MM.1S (cell line): ENCODE measurements around the gene ANO3.

ENCODE experiments used
- DNase-seq: peaks from one replicate; pipeline ENCODE4 v3.0.0-alpha.2; 2015
- H2AFZ ChIP-seq: fragments of 300-600 bp; sonication (generic); 2 replicates; pipeline ENCODE4 v1.6.0; 2016; ENCODE audit warnings: antibody characterized with exemption, low read length
- H3F3A ChIP-seq: fragments of 300-600 bp; sonication (generic); 2 replicates; pipeline ENCODE4 v1.6.1; 2016; ENCODE audit warnings: mild to moderate bottlenecking, antibody characterized with exemption, low read length, moderate library complexity, mixed read lengths; ENCODE audit not compliant: insufficient read depth
- H3K27ac ChIP-seq: fragments of 300-600 bp; sonication (generic); 2 replicates; pipeline ENCODE4 v1.5.1; 2016; ENCODE audit warnings: mild to moderate bottlenecking, low read length
- H3K27me3 ChIP-seq: fragments of 300-600 bp; sonication (generic); replicated peaks from 2 replicates; pipeline ENCODE4 v1.6.0; 2016; ENCODE audit warnings: low read length; ENCODE audit not compliant: insufficient read depth
- H3K36me3 ChIP-seq: fragments of 300-600 bp; sonication (generic); replicated peaks from 2 replicates; pipeline ENCODE4 v1.6.1; 2016; ENCODE audit warnings: mild to moderate bottlenecking, low read length, mixed read lengths; ENCODE audit not compliant: insufficient read depth
- H3K4me1 ChIP-seq: fragments of 300-600 bp; sonication (generic); 2 replicates; pipeline ENCODE4 v1.6.1; 2016; ENCODE audit warnings: low read length, mixed read lengths
- H3K4me2 ChIP-seq: fragments of 300-600 bp; sonication (generic); 2 replicates; pipeline ENCODE4 v1.6.0; 2016; ENCODE audit warnings: low read depth, low read length
- H3K4me3 ChIP-seq: fragments of 300-600 bp; sonication (generic); 2 replicates; pipeline ENCODE4 v1.5.1; 2016; ENCODE audit warnings: low read length, mixed read lengths
- H3K79me2 ChIP-seq: fragments of 300-600 bp; sonication (generic); 2 replicates; pipeline ENCODE4 v1.6.1; 2016; ENCODE audit warnings: mixed run types, low read length, mixed read lengths
- H3K9ac ChIP-seq: fragments of 300-600 bp; sonication (generic); 2 replicates; pipeline ENCODE4 v1.6.1; 2016; ENCODE audit warnings: low read length, mixed read lengths
- H3K9me2 ChIP-seq: fragments of 300-600 bp; sonication (generic); replicated peaks from 2 replicates; pipeline ENCODE4 v1.6.1; 2016; ENCODE audit warnings: mild to moderate bottlenecking, low read length, mixed read lengths; ENCODE audit not compliant: insufficient read depth
- H3K9me3 ChIP-seq: fragments of 300-600 bp; sonication (generic); replicated peaks from 2 replicates; pipeline ENCODE4 v1.6.1; 2016; ENCODE audit warnings: mild to moderate bottlenecking, low read length, mixed read lengths; ENCODE audit not compliant: insufficient read depth
- H4K20me1 ChIP-seq: fragments of 300-600 bp; sonication (generic); 2 replicates; pipeline ENCODE4 v1.6.1; 2016; ENCODE audit warnings: mild to moderate bottlenecking, low read length, moderate library complexity, mixed read lengths; ENCODE audit not compliant: insufficient read depth
- EZH2 ChIP-seq: fragments of 300-600 bp; sonication (generic); optimal IDR thresholded peaks from 2 replicates; pipeline ENCODE3; 2017; ENCODE audit warnings: low read depth, mild to moderate bottlenecking, antibody characterized with exemption, low read length, mixed read lengths
- EZH2phosphoT487 ChIP-seq: fragments of 300-600 bp; sonication (generic); IDR thresholded peaks from 2 replicates; pipeline ENCODE4 v1.6.1; 2018; ENCODE audit warnings: antibody characterized with exemption, low read length
- TF ChIP-seq, protein P1 (sequence below): fragments of 300-600 bp; sonication (generic); IDR thresholded peaks from 2 replicates; pipeline ENCODE4 v1.5.1; 2016; ENCODE audit warnings: antibody characterized with exemption, low read length, mixed read lengths

The ANO3 gene

DNA sequence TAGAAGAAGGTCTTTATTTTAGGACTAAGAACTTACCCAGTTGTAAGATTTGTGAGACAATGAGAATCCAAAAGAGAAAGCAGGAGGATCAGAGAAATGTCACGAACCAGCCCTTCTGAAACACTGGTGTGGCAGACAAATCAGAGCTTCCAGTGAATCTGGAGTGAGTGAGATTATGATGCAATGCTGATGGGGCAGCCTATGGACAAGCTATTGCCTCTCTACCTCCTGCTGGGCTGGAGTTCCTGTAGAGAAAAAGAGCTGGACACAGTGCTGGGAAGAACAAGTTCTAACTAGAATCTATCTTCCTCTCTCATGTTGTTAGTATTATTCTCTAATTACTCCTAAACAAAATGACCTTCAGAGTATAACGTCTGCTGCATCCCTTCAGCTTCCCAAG is 12.0 kb upstream of the ANO3 start:
- no peaks in the 10 kb centered on the region for H3K9me3 ChIP-seq
- TF ChIP-seq EZH2 (no peak), EZH2phosphoT487 (no peak)
- TF ChIP-seq, protein P1, sequence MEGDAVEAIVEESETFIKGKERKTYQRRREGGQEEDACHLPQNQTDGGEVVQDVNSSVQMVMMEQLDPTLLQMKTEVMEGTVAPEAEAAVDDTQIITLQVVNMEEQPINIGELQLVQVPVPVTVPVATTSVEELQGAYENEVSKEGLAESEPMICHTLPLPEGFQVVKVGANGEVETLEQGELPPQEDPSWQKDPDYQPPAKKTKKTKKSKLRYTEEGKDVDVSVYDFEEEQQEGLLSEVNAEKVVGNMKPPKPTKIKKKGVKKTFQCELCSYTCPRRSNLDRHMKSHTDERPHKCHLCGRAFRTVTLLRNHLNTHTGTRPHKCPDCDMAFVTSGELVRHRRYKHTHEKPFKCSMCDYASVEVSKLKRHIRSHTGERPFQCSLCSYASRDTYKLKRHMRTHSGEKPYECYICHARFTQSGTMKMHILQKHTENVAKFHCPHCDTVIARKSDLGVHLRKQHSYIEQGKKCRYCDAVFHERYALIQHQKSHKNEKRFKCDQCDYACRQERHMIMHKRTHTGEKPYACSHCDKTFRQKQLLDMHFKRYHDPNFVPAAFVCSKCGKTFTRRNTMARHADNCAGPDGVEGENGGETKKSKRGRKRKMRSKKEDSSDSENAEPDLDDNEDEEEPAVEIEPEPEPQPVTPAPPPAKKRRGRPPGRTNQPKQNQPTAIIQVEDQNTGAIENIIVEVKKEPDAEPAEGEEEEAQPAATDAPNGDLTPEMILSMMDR: no peak
- H4K20me1 ChIP-seq: no peaks in the 10 kb centered on the region
- no peaks in the 10 kb centered on the region for H3K79me2 ChIP-seq
- no peak overlapping the region for H2AFZ ChIP-seq
- H3K9me2 ChIP-seq: no peaks in the 10 kb centered on the region
- H3K4me1 ChIP-seq: peaks cover 18% of the 10 kb centered on the region
- no peaks in the 10 kb centered on the region for H3K36me3 ChIP-seq
- no peaks in the 10 kb centered on the region for H3F3A ChIP-seq
- H3K4me2 ChIP-seq: no peak overlapping the region
- H3K9ac ChIP-seq: no peak overlapping the region
- no peak for DNase-seq
- H3K4me3 ChIP-seq: no peak overlapping the region
- H3K27me3 ChIP-seq: no peaks in the 10 kb centered on the region
- H3K27ac ChIP-seq: no peak overlapping the region

DNA sequence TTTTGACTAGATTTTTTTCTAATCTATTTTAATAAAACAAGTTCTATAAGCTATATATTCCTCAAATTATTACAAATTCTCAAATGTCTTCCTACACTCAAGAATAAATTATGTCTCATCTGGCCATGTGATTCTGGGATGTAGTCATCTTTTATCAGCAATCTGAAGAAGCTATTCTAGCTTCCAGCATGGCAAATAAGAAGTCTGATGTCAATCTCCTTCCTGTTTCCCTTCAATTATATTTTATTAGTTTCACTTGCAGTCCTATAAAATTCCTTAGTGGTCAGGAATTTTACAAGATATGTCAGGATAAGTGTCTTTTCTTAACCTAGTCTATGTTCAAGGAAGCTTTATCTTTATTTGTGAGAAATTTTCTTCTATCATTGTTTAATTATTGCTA is 10.4 kb upstream of the ANO3 start:
- Histone ChIP-seq H3K27ac (no peak overlapping the region), H3F3A (no peaks in the 10 kb centered on the region), H3K27me3 (no peaks in the 10 kb centered on the region), H4K20me1 (no peaks in the 10 kb centered on the region), H3K9me3 (no peaks in the 10 kb centered on the region), H3K36me3 (no peaks in the 10 kb centered on the region), H3K4me2 (no peak overlapping the region), H3K79me2 (no peaks in the 10 kb centered on the region), H3K9me2 (no peaks in the 10 kb centered on the region), H3K4me3 (no peak overlapping the region), H3K9ac (no peak overlapping the region), H2AFZ (no peak overlapping the region), H3K4me1 (peaks cover 2% of the 10 kb centered on the region; the same call in 1 of the 2 replicates)
- TF ChIP-seq EZH2 (no peak), EZH2phosphoT487 (no peak)
- TF ChIP-seq, protein P1: no peak
- DNase-seq: no peak

DNA sequence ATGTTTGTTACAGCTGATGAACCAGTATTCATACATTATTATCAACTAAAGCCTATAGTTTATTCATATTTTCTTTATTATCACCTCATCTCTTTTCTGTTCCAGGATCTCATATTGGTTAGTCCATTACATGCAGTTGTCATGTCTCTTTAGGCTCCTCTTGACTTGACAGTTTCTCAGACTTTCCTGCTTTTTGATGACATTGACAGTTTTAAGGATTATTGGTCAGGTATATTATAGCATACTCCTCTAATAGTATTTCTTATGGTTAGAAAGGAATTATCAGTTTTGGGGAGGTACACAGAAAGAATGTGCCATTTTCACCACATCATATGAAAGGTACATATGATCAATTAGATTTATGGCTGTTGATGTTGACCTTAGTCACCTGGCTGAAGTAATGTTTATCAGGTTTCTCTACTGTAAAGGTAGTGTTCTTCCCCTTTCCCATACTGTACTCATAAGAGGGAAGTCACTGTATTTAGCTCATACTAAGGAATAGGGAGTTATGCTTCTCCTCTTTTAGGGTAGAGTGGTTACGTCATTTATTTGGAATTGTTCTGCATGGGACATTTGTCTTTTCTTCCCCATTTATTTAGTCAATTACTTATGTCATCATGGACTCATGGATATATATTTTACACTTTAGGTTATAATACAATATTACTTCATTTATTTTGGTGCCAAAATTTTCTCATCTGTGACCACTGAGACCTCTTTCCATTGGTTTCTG is 9.4 kb upstream of the ANO3 start:
- Histone ChIP-seq H3K36me3 (no peaks in the 10 kb centered on the region), H3K4me3 (no peak overlapping the region), H3K9ac (no peak overlapping the region), H3K4me2 (no peak overlapping the region), H3K9me2 (no peaks in the 10 kb centered on the region), H3K4me1 (no peaks in the 10 kb centered on the region), H2AFZ (no peak overlapping the region), H4K20me1 (no peaks in the 10 kb centered on the region), H3K9me3 (no peaks in the 10 kb centered on the region), H3K79me2 (no peaks in the 10 kb centered on the region), H3K27ac (no peak overlapping the region), H3F3A (no peaks in the 10 kb centered on the region), H3K27me3 (no peaks in the 10 kb centered on the region)
- TF ChIP-seq, protein P1: no peak
- TF ChIP-seq EZH2phosphoT487 (no peak), EZH2 (no peak)
- DNase-seq: no peak
